Right lobe of liver (tissue), 6 donors: ENCODE measurements around the gene XPO6. TPM values are rescaled to one million over a fixed set of nuclear protein-coding genes. Genes with fewer than 3 reads are reported as not detected.

Experiments used
- ATAC-seq, 4 donors: fragments of 200-7000 bp; cut with Tn5 transposase; one replicate each; pipeline ENCODE4 v1.9.1; 2020; ENCODE audit warnings: mild to moderate bottlenecking in 4 of 4, moderate library complexity in 4 of 4
- DNase-seq, 3 donors: peaks; one replicate each; pipeline ENCODE4 v3.0.0-alpha.2; 2020
- H3K27ac ChIP-seq, 3 donors: fragments of 200-600 bp; one replicate each; pipeline ENCODE4 v1.8.0; 2022
- H3K27me3 ChIP-seq, 2 donors: fragments of 200-600 bp; one replicate each; pipeline ENCODE4 v1.8.0; 2022
- H3K36me3 ChIP-seq, 4 donors: fragments of 200-600 bp; sonication (generic) in 1 of 4; one replicate each; pipeline versions ENCODE4 v1.5.1 to v1.8.0; 2017 to 2022; ENCODE audit warnings: control low read depth in 1 of 4
- H3K4me1 ChIP-seq, 4 donors: fragments of 200-600 bp; sonication (generic) in 1 of 4; one replicate each; pipeline versions ENCODE4 v1.5.1 to v1.8.0; 2017 to 2022; ENCODE audit warnings: control low read depth in 1 of 4
- H3K4me3 ChIP-seq, 3 donors: fragments of 200-600 bp; one replicate each; pipeline ENCODE4 v1.8.0; 2022
- H3K9me3 ChIP-seq, 4 donors: fragments of 200-600 bp; sonication (generic) in 1 of 4; one replicate each; pipeline versions ENCODE4 v1.5.1 to v1.8.0; 2017 to 2022; ENCODE audit warnings: control low read depth in 1 of 4
- CTCF ChIP-seq, 4 donors: fragments of 200-600 bp in 3 of 4; fragments of 450-650 bp in 1 of 4; IDR thresholded peaks; one replicate each; pipeline versions ENCODE4 v1.5.1 to v1.8.0; 2016 to 2022; ENCODE audit warnings: antibody characterized with exemption in 4 of 4, mild to moderate bottlenecking in 2 of 4
- POLR2A ChIP-seq: fragments of 450-650 bp; IDR thresholded peaks from one replicate; pipeline ENCODE4 v1.6.1; 2017; ENCODE audit warnings: antibody characterized with exemption, mild to moderate bottlenecking
- WGBS: methylation state at CpG from one replicate; pipeline ENCODE4 v1.1.6; 2018; ENCODE audit warnings: low coverage, low lambda C conversion rate; ENCODE audit not compliant: insufficient coverage; ENCODE audit errors: missing lambda C conversion rate; 5-methylcytosine and 5-hydroxymethylcytosine counted together
- intact Hi-C, 2 donors: fragments of 100-400 bp; cut with DNase I; formaldehyde crosslinking; loops; one replicate each; pipeline versions ENCODE4 v1.11.2 to v1.14.1; 2022
- total RNA-seq, 6 experiments: library from RNA; depleted of rRNA in 2 of 6; stranded (reverse); fragments of >200 nt in 2 of 6; fragmentation: NEBNext Ultra II Directional in 3 of 6; extraction: Animal tissue kit (Norgen Biotek cat#: 25700) in 3 of 6; gene quantifications; one replicate each; pipeline versions ENCODE4 v1.1.0 to v1.2.4, GENCODE V29; 2016 to 2023
- donor health status: DM: no; HTN: yes; CAD: no.
- donor health status: DM: no; HTN: no; CAD: no.
- donor health status: DM: no; HTN: no; CAD: no.
- donor health status: DM: no; HTN: yes; CAD: no.
- donor health status: DM: no; HTN: yes; CAD: no.

XPO6 gene
- total RNA-seq, 6 experiments from 2014 or later, result 41.8 to 62.1 (median 51.3) TPM

GRCh38 chr16:28092721-28093384, 118.9 kb downstream of the XPO6 start:
- no peak for ATAC-seq
- Histone ChIP-seq H3K36me3 (peaks cover 0 to 1% (median under 1%) of the 10 kb centered on the region in 4 donors), H3K27ac (no peak overlapping the region), H3K27me3 (no peaks in the 10 kb centered on the region), H3K4me3 (no peak overlapping the region), H3K4me1 (no peaks in the 10 kb centered on the region), H3K9me3 (no peaks in the 10 kb centered on the region)
- TF ChIP-seq POLR2A (no peak), CTCF (IDR thresholded peaks at IDR 0.05) (no peak)
- DNase-seq, result no peak
- 82% methylated on average over 10 of the region's 17 CpGs for WGBS
- intact Hi-C loops, result no loop called here

GRCh38 chr16:28091656-28092055, 120.1 kb downstream of the XPO6 start:
- intact Hi-C loops, result no loop called here

GRCh38 chr16:28090646-28091377, 121.0 kb downstream of the XPO6 start:
- H3K4me1 ChIP-seq, result peaks cover 0 to 7% (median 0%) of the 10 kb centered on the region in 4 donors
- no peaks in the 10 kb centered on the region for H3K27me3 ChIP-seq
- WGBS, result 40% methylated on average over 2 of the region's 19 CpGs

More at GRCh38 chr16:28091656-28092055, 120.1 kb downstream of the XPO6 start:
- H3K4me3 ChIP-seq, result no peak overlapping the region
- no peak overlapping the region for H3K27ac ChIP-seq
- DNase-seq (no peak), ATAC-seq (no peak)
- no CpG with 5 or more reads among the region's 12 CpGs for WGBS
- H3K27me3 ChIP-seq, result no peaks in the 10 kb centered on the region
- H3K36me3 ChIP-seq, result no peaks in the 10 kb centered on the region
- peaks cover 0 to 7% (median 0%) of the 10 kb centered on the region in 4 donors for H3K4me1 ChIP-seq
- no peaks in the 10 kb centered on the region for H3K9me3 ChIP-seq
- TF ChIP-seq CTCF (IDR thresholded peaks at IDR 0.05) (no peak), POLR2A (no peak)

GRCh38 chr16:28089992-28090365, 121.8 kb downstream of the XPO6 start:
- H3K27me3 ChIP-seq, result no peaks in the 10 kb centered on the region
- no peaks in the 10 kb centered on the region for H3K9me3 ChIP-seq
- whole genome bisulfite sequencing, result 90% methylated on average over 7 of the region's 7 CpGs
- no peak overlapping the region for H3K4me3 ChIP-seq
- intact Hi-C loops, result no loop called here
- DNase-seq (no peak), ATAC-seq (no peak)
- H3K36me3 ChIP-seq, result no peaks in the 10 kb centered on the region
- TF ChIP-seq POLR2A, result no peak
- H3K4me1 ChIP-seq, result peaks cover 0 to 7% (median 0%) of the 10 kb centered on the region in 4 donors
- no peak overlapping the region for H3K27ac ChIP-seq

More at GRCh38 chr16:28090646-28091377, 121.0 kb downstream of the XPO6 start:
- H3K36me3 ChIP-seq, result no peaks in the 10 kb centered on the region
- ATAC-seq (no peak), DNase-seq (no peak)
- H3K4me3 ChIP-seq, result no peak overlapping the region
- H3K9me3 ChIP-seq, result no peaks in the 10 kb centered on the region
- intact Hi-C loops, result no loop called here
- no peak for TF ChIP-seq POLR2A
- no peak for TF ChIP-seq CTCF (IDR thresholded peaks at IDR 0.05)
- H3K27ac ChIP-seq, result no peak overlapping the region
